ENCODE measurements around the gene MC1R.

MC1R gene

DNA sequence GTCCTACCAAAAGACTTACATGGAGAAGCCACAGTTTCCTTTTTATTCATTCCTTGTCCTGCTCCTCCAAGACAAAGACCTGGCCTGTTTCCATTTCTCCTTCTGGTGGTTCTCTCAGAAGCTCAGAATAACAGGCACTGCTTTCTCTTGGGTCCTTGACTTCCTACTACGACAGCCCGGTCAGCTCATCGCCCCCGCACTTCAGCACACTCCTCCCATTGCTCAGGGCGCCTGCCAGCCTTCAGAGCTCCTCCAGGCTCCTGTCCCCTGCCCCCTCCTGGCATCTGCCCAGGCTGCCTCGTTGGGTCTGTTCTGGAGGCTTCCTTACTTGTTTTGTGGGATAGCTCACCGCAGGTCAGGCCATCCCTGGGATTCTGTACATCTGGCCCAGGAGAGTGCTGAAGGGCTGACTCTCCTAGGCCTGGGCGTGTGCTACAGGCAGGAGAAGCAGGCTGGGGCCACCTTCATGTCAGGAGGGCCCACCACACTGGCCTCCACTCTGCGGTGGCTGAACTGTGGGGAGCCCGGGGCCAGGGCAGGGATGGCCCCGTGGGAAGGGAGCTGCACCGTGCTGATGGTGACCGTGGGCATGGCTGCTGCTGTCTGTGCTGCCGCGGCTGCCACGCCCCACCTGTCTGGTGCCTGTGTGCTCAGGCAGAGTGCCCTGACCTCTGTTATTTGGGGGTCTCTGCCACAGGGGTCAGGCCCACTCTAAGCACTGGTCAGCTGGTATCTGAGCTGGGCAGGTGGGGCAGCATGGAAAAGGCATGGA is 27.6 kb upstream of the MC1R start:
- Mint-ChIP-seq H3K4me1 (ENCODE audit: low read depth) (peaks cover 10% of the 10 kb centered on the region), H3K36me3 (ENCODE audit: low read depth) (peaks cover 33% of the 10 kb centered on the region), H3K4me3 (no peak overlapping the region), H3K27ac (peak overlapping the region; percentile 41), H3K27me3 (ENCODE audit: low read depth) (no peaks in the 10 kb centered on the region), H3K9me3 (no peaks in the 10 kb centered on the region)

DNA sequence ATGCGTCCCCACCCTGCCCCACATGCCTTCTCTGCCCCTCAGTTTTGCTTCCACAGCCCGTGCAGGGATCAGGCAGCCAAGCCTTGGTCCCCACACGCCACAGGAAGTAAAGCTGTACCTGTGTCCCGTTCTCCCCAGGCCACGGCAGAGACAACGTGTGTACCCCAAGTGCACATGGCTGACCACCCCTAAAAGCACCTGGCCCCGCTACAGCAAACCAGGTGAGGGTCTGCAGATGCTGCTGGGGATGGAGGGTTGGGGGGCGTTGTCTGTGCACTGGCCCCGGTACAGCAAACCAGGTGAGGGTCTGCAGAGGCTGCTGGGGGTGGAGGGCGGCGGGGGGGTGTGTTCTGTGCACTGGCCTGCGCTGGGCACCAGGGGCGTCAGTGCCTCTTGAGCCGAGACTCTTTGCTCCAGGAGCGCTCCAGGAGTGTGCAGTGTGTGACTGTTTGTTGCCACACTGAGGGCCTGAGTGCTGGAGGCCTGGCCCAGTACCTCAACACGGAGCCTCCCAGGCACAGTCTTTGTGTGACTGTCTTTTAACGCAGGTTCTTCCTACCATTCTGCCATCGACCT is 26.5 kb upstream of the MC1R start:
- Mint-ChIP-seq H3K27ac (no peak overlapping the region), H3K36me3 (ENCODE audit: low read depth) (peaks cover 30% of the 10 kb centered on the region), H3K4me3 (no peak overlapping the region), H3K4me1 (ENCODE audit: low read depth) (peaks cover 10% of the 10 kb centered on the region), H3K27me3 (ENCODE audit: low read depth) (no peaks in the 10 kb centered on the region), H3K9me3 (no peaks in the 10 kb centered on the region)

DNA sequence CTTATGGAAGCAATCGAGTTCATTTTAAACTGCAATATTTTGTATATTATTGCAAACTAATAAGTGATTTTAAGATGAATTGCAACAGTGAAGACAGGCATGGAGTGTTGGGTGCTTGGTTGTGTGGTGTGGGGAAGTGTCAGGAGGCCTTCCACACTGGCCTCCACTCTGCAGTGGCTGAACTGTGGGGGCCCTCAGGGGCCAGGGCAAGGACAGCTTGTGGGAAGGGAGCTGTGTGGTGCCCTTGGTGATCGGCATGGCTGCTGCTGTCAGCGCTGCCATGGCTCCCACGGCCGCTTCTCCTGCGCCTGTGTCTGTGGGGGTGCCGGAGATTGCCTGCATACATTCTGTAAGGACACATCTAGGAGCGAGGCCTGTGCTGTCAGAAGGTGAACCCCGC is 26.0 kb upstream of the MC1R start:
- peaks cover 25% of the 10 kb centered on the region for H3K36me3 Mint-ChIP-seq (ENCODE audit: low read depth)
- H3K4me3 Mint-ChIP-seq: no peak overlapping the region
- H3K27me3 Mint-ChIP-seq (ENCODE audit: low read depth): no peaks in the 10 kb centered on the region
- no peaks in the 10 kb centered on the region for H3K9me3 Mint-ChIP-seq
- H3K27ac Mint-ChIP-seq: no peak overlapping the region
- H3K4me1 Mint-ChIP-seq (ENCODE audit: low read depth): peaks cover 10% of the 10 kb centered on the region

DNA sequence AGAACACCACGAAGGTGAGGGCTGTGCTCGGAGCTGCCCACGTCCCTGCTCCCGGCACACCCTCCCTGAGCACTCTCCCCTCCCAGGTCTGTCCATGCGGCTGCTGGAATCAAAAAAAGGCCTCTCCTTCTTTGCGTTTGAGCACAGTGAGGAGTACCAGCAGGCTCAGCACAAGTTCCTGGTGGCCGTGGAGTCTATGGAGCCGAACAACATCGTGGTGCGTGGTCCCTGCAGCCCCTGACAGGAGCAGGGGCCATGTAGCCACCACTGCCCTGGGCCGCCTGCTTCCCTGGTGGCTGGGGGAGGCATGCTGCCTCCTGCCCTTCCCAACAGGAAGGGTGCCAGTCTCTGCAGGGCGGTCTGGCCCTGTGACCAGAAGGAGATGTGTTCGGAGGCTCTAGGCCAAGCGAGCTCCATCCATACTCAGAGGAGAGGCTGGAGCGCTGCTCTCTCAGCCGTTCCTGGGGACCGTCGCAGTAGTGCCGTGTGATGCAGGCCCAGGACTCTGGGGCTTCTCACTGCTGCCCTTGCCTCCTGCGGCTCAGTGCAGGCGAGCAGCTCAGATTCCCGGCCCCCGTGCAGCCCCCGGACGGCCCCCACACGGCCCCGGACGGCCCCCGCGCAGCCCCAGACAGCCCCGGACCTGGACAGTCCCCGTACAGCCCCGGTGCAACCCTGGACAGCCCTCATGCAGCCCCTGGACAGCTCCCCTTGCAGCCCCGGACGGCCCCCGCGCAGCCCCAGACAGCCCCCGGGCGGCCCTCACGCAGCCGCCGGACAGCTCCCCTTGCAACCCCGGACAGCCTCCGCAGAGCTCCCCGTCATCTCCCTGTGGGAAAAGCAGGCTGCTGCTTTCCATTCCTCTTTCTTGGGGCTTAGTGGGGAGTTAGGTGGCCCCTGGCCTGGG is 24.8 kb upstream of the MC1R start:
- H3K9me3 Mint-ChIP-seq: no peaks in the 10 kb centered on the region
- no peaks in the 10 kb centered on the region for H3K27me3 Mint-ChIP-seq (ENCODE audit: low read depth)
- no peak overlapping the region for H3K4me3 Mint-ChIP-seq
- peaks cover 10% of the 10 kb centered on the region for H3K4me1 Mint-ChIP-seq (ENCODE audit: low read depth)
- H3K36me3 Mint-ChIP-seq (ENCODE audit: low read depth): peaks cover 27% of the 10 kb centered on the region
- H3K27ac Mint-ChIP-seq: no peak overlapping the region

DNA sequence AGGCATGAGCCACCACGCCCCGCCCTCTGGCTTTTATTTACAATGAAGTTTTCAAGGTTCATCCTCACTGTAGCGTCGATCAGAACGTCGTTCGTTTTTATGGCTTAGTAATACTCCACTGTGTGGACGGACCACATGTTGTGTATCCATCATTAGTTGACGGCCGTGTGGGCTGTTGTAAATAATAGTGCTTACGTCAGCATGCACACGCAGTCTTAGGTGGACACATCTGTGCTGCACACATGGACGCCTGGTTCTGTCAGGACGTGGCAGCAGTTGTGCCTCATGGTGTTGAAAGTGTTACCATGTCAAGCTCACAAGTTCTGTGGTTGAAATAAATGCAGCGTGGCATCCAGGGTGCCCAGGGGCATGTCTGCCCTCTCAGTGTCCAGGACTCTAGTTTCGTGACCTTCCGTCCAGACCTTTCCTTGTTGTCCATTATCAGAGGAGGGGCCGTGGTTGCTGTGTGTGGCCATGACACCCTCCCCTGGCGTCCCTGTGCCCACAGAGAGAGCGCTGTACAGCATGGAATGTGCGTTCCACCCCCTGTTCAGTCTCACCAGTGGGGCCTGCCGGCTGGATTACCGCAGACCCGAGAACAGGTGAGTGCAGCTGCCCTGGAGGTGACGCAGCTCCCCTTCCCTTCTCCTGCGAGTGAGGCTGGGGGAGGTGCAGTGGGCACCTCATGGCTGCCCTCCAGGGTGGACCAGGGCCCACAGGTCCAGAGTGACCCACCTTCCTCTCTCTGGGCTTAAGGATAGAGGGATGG is 23.0 kb upstream of the MC1R start:
- no peak overlapping the region for H3K4me3 Mint-ChIP-seq
- H3K4me1 Mint-ChIP-seq (ENCODE audit: low read depth): peaks cover 5% of the 10 kb centered on the region
- H3K27ac Mint-ChIP-seq: no peak overlapping the region
- peaks cover 32% of the 10 kb centered on the region for H3K36me3 Mint-ChIP-seq (ENCODE audit: low read depth)
- H3K9me3 Mint-ChIP-seq: no peaks in the 10 kb centered on the region
- no peaks in the 10 kb centered on the region for H3K27me3 Mint-ChIP-seq (ENCODE audit: low read depth)

DNA sequence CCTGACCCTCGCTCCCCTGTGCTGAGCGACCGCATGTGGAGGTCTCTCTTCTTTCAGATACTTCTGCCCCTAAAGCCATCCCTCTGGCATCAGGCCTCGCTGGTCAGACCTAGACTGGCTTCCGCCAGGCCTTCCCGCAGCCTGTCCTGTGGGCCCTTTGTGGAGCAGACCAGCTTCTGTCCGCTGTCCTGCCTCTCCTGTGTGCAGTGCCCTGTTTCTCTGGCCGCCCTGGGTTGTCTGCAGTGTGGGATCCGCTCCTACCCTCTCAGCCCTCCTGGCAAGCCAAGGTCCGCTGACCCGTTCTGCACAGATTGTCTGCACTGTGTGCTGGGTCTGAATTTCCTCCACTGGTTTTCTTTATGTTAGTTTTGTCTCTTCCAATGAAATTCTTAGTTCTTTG is 21.5 kb upstream of the MC1R start:
- Mint-ChIP-seq H3K27ac (no peak overlapping the region), H3K4me1 (ENCODE audit: low read depth) (no peaks in the 10 kb centered on the region), H3K9me3 (no peaks in the 10 kb centered on the region), H3K27me3 (ENCODE audit: low read depth) (no peaks in the 10 kb centered on the region), H3K4me3 (no peak overlapping the region), H3K36me3 (ENCODE audit: low read depth) (peaks cover 23% of the 10 kb centered on the region)

DNA sequence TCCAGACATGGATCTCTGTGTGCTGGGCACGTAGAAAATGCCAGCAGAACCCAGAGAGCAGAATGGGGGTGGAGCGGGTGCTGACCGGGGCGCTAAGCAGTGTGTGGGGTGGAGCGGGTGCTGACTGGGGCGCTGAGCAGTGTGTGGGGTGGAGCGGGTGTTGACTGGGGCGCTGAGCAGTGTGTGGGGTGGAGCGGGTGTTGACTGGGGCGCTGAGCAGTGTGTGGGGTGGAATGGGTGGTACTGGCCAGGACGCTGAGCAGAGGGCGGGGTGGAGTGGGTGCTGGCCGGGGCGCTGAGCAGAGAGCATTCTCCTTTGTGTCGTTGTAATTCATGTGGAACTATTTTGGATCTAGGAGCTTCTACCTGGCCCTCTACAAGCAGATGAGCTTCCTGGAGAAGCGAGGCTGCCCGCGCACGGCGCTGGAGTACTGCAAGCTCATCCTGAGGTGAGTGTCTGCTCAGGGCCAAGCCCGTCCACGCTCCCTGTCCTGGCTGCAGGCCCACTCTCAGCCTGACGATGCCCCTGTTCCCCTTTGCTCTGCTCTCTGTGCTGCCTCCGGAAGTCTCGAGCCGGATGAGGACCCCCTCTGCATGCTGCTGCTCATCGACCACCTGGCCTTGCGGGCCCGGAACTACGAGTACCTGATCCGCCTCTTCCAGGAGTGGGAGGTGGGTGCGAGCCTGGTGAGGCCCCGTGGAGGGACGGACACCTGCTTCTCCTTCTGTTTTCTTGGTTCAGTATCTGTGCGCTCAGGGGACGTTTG is 20.3 kb upstream of the MC1R start:
- H3K27me3 Mint-ChIP-seq (ENCODE audit: low read depth): no peaks in the 10 kb centered on the region
- H3K36me3 Mint-ChIP-seq (ENCODE audit: low read depth): peaks cover 23% of the 10 kb centered on the region
- H3K9me3 Mint-ChIP-seq: no peaks in the 10 kb centered on the region
- no peaks in the 10 kb centered on the region for H3K4me1 Mint-ChIP-seq (ENCODE audit: low read depth)
- no peak overlapping the region for H3K27ac Mint-ChIP-seq
- no peak overlapping the region for H3K4me3 Mint-ChIP-seq

DNA sequence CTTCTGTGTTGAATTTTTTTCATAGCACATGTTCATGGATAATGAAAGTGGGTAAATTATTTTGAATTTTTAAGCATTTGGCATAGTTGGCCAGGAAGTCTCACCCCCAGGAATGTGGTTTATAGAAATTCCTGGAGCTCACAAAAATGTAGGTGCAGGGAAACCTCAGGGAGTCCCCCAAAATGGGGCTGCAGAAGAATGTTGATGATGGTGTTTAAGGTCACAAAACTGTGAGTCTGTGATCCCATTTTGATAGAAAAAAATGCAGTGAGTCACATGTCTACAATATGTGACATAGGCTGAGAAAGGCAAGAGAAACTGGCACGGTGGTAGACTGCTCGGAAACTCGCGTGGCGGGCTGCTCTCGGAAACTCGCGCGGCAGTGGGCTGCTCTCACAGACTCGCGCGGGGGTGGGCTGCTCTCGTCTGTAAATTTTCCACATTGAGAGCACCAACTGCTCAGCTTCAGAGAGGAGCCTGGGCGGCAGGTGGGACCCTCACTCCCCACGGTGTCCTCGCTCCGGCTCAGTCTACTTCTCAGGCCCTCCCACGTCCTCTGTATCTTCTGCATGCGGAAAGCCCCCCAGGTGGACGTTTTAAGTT is 18.7 kb upstream of the MC1R start:
- Mint-ChIP-seq H3K27ac (no peak overlapping the region), H3K4me3 (no peak overlapping the region), H3K9me3 (no peaks in the 10 kb centered on the region), H3K4me1 (ENCODE audit: low read depth) (no peaks in the 10 kb centered on the region), H3K36me3 (ENCODE audit: low read depth) (peaks cover 21% of the 10 kb centered on the region), H3K27me3 (ENCODE audit: low read depth) (no peaks in the 10 kb centered on the region)

DNA sequence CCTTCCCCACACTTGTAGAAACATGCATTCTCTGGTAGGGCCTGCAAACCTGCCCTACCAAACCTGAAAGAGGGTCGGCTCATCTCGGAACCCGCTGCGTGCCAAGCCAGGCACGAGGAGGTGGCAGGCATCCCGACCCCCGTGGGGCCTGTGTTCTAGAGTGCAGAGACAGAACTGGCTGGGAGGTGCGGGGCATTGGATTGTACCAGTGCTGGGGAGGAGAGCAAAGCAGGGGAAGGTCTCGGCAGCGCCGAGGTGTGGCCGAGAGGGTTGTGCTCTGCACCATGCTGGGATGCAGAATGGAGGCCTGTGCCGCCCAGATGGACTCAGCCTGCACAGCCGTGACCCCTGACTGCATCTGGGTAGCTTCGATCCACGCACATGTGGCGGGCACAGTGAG is 17.8 kb upstream of the MC1R start:
- no peaks in the 10 kb centered on the region for H3K27me3 Mint-ChIP-seq (ENCODE audit: low read depth)
- H3K4me1 Mint-ChIP-seq (ENCODE audit: low read depth): no peaks in the 10 kb centered on the region
- H3K9me3 Mint-ChIP-seq: no peaks in the 10 kb centered on the region
- peaks cover 20% of the 10 kb centered on the region for H3K36me3 Mint-ChIP-seq (ENCODE audit: low read depth)
- H3K4me3 Mint-ChIP-seq: no peak overlapping the region
- no peak overlapping the region for H3K27ac Mint-ChIP-seq

DNA sequence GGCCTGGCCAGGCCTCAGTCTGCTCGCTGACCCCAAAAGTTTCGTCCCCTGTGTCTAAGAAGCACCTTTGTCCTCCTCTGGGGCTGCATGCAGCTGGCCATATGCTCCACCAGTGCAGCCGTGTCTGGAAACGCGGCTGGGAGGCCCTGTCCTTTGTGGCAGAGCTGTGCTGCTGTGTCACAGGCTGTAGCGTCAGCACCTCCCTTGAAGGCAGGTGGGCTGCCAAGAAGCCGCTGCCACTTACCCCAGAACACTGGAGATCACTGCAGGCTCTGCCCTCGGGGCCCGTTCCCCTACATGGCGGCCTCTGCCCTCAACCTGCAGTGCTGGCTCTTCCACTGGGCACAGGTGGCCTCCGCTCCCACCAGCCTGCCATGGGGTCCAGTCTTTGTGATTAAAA is 15.7 kb upstream of the MC1R start:
- Mint-ChIP-seq H3K4me1 (ENCODE audit: low read depth) (no peaks in the 10 kb centered on the region), H3K27me3 (ENCODE audit: low read depth) (no peaks in the 10 kb centered on the region), H3K27ac (no peak overlapping the region), H3K9me3 (no peaks in the 10 kb centered on the region), H3K36me3 (ENCODE audit: low read depth) (peaks cover 32% of the 10 kb centered on the region), H3K4me3 (no peak overlapping the region)

DNA sequence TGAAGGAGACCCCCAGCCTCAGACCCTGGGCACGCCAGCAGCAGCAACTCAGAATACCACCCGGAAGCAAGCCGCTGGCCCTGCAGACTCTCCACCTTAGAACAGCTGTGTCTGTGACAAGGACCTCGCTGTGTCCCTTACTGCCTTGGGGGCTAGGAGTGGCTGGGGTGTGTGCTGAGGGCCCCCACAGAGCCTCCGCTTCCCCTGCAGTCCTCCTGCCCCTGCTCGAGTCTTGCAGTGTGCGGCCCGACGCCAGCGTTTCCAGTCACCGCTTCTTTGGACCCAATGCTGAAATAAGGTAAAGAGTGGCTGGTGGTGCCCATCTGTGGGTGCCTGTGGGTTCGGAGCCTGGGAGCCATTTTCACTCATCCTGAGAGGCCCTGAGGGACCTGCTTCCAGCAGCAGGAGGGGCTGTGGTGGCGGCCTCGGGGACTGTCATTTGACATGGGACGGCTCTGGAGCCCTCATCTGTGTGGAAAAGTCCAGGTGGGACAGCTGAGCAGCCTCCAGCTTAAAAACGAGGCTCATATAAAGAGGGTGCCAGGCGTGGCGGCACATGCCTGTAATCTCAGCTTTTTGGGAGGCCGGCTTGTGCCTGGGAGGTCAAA is 14.7 kb upstream of the MC1R start:
- Mint-ChIP-seq H3K4me1 (ENCODE audit: low read depth) (no peaks in the 10 kb centered on the region), H3K9me3 (no peaks in the 10 kb centered on the region), H3K27me3 (ENCODE audit: low read depth) (no peaks in the 10 kb centered on the region), H3K36me3 (ENCODE audit: low read depth) (peaks cover 30% of the 10 kb centered on the region), H3K27ac (no peak overlapping the region), H3K4me3 (no peak overlapping the region)

DNA sequence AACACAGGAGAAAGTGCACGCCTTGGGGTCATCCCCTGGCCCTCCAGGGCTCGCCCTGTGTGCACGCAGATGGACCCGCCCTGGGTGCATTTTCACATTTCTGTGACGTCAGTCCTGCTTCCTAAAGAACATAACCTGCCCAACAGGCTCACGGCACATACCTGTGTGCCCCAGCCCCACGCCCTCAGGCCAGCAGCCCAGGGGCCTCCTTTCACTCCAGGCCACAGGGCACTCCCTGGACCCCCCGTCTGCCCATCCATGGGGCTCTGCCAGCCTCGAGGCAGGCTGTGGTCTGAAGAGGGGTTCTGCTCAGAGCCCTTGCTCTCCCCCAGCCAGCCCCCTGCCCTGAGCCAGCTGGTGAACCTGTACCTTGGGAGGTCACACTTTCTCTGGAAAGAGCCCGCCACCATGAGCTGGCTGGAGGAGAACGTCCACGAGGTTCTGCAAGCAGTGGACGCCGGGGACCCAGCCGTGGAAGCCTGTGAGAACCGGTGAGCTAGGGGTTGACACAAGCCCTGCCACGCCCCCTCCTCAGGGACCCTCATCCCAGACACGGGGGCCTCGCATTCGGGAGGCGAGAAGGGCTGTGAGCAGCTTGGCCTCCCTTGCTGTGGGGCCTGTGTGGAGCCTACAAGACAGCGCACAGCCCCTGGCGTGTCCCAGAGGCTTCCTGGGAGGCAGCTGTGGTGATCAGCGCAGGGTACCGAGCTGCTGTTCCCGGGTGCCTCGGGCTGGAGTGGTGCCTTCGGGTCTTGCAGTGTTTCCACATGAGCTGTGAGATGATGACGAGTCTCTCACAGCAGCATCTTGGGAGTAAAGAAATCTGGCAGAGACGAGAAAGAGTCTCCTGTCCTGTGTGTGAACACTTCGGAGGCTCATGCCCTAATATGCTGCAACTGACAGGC is 13.8 kb upstream of the MC1R start:
- no peak overlapping the region for H3K4me3 Mint-ChIP-seq
- H3K27me3 Mint-ChIP-seq (ENCODE audit: low read depth): no peaks in the 10 kb centered on the region
- H3K9me3 Mint-ChIP-seq: no peaks in the 10 kb centered on the region
- no peaks in the 10 kb centered on the region for H3K4me1 Mint-ChIP-seq (ENCODE audit: low read depth)
- H3K27ac Mint-ChIP-seq: no peak overlapping the region
- H3K36me3 Mint-ChIP-seq (ENCODE audit: low read depth): peaks cover 26% of the 10 kb centered on the region
